Activated CD4-positive, alpha-beta T cell treated with anti-CD3 and anti-CD28 coated beads, Interleukin-2, amount 50 U/mL, for 4 hours (primary cell): Measurements from ENCODE around the gene XYLT1.
A peak's percentile ranks its signal among the peaks of the same experiment; 100 is the strongest.
"Not testable (repeated sequence)": the region's sequence is repeated elsewhere in the genome, so short reads cannot be mapped to it uniquely, and the experiment has no call there.

Experiments used
- DNase-seq, 2 experiments: peaks; one replicate each; pipeline ENCODE4 v3.0.0-alpha.2; 2020

The XYLT1 gene

DNA sequence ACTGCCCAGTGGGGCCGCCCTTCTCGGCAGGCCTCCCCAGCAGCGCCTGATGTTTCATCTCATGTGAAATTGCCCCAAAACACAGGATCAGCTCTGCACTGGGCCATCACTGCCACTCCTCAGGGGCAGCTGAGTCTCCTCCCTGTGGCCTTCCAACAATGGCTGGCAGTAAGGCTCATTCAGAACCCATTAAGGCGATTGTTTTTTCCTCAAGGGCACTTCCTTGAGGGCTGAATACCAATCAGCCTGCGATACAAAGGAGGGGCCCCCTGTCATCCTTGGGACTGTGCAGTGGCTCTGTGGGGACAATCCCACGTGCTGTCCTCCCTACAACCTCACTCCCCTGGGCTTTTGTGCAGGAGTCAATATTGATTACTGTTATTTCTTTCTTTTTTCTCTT is 47.5 kb downstream of the XYLT1 start:
- DNase-seq, result no peak

DNA sequence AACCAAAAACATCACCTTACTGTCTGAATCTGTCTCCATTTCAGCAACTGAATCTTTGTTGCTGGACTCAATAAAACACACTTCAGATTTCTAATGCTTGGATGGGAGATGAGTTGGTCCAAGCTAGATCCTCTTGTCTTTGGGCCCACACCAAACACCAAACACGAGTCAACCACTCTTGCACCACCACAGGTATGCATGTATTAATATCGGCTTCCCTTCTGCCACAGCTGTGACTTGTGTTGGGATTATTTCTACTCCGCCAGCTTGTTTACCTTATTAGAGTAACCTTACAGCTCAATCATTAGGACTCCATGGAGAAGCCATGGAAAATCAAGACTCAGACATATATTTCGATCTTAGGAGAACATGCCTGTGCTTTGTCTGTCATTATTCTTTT is 49.9 kb downstream of the XYLT1 start:
- DNase-seq, result no peak

DNA sequence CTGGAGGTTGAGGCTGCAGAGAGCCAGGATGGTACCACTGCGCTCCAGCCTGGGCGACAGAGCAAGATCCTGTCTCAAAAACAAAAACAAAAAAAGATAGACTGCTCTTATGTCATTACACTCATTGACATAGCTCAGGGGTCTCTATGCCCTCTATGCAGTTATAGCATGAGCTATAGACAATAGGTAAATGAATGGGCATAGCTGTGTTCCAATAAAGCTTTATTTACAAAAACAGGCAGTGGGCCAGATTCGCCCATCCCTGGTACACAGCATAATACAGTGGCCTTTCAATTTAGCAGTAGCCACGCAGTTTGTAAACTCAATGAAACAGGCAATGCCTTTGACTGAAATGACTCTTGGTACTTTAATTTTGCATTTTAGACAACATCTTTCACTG is 51.5 kb downstream of the XYLT1 start:
- no peak for DNase-seq

DNA sequence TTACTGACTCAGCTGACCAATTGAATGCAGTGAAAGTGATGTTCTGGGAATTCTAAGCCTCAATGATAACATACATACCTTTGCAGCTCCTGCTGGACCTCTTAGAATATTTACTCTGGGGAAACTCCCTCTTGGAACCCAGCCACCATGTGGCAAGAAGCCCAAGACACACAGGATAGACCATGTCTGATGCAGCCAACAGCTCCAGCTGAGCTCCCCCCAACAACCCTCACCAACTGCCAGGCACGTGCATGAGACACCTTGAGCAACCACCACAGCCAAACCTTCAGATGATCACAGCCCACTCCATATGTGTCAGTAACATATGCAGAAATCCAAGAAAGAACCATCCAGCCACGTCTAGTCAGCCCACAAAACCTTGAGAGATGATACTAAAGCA is 53.0 kb downstream of the XYLT1 start:
- DNase-seq, result no peak

DNA sequence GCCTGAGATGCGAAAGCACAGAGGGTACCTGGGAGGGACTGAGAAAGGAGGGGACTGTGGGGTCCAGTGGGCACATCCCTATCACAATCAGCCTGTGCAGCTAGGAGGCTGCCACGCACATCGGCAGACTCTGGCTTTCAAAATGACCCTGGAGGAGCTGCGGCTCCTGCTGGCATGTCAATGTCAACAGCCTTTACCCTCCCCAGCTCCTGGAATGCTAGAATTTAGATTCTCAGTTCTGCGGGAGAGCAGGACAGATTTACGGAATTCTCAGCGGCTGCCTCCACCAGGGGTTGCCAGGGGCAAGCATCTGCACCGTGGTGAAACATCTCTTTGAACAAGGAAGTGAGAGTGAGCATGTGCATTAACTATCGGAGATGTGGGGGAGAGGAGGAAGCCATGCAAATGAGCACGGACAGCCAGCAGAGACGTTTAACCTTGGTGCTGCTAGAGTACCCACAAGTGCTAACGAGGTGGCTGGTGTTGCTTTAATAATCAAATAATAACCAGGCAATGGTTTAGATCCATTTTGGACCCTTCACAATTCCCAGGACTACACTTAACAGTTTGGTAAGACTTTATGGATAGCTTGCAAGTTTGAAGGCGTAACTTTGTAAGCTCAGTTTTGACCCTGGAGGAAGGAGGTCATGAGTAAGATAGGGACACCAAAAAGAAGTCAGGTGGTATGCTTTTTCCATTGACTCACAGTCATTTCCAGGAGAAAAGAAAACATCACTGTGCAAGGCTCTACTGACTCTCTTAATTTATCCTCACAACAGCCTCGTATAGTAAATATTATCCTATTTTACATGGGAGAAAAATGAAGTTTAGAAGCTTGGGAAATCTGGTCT is 54.1 kb downstream of the XYLT1 start:
- peak; percentile 19 to 23 for DNase-seq

DNA sequence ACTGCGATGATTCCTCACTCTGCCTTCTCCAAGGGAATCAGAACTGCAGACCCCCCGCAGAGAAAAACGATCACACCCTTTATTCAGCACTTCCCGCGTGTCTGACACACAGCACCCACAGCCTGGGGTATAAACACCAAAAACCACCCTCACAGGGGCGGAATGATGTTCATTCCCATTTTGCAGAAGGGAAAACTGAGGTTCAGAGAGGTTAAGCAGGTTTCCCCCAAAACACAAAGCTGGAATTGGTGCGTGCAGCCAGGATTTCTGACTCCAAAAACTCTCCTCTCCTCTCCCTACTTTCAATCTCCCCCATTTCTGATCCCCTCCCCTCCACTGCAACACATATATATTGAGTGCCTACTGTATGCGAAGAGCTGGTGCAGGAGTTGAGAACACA is 55.8 kb downstream of the XYLT1 start:
- DNase-seq, result no peak

DNA sequence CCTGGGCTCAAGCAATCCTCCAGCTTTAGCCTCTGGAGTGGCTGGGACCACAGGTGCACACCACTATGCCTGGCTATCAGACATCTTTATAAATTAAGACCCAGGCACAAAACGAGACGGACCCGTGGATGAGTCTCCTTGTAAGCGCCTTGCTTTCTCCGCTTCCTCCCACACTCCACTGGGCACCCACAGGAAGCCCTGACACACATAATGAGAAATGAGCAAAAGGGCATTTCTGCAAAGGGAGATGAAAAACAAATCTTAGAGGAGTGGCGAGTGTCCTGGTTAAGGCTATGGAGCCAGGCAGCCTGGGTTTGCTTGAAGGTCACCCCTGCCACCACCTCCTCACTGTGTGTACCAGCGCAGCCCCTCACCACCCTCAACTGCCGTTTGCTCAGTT is 56.3 kb downstream of the XYLT1 start:
- peak; percentile 6 to 8 for DNase-seq

DNA sequence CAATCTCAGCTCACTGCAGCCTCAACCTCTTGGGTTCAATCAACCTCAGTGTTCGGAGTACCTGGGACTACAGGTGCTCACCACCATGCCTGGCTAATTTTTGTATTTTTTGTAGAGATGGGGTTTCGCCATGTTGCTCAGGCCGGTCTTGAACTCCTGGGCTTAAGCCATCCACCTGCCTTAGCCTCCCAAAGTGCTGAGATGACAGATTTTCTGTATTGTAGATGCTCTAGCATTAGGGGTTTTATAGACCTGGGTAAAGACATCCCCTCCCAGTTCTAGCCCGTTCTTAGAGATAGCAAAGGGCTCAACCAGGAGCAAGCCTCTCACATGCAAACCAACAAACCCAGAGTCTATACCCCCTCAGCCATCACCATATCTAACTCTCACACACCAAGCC is 57.3 kb downstream of the XYLT1 start:
- DNase-seq, result no peak

DNA sequence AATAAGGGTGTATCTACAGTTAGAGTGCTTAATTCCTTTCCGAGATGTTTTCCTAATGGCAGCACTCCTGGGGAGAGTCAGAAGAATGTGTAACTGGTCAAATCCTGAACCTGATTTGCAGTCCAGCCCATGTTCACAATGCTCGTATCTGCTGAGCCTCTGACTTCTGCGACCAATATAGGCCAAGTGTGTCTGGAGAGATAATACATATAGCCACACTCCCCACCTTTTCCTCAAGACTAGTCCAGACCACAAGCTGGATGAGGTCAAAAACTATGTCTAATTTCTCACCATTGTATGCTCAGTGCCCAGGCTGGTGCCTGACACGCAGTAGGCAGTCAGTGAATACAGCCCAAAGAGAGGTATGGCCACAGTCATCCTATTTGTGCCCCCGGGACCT is 58.0 kb downstream of the XYLT1 start:
- DNase-seq, result no peak

DNA sequence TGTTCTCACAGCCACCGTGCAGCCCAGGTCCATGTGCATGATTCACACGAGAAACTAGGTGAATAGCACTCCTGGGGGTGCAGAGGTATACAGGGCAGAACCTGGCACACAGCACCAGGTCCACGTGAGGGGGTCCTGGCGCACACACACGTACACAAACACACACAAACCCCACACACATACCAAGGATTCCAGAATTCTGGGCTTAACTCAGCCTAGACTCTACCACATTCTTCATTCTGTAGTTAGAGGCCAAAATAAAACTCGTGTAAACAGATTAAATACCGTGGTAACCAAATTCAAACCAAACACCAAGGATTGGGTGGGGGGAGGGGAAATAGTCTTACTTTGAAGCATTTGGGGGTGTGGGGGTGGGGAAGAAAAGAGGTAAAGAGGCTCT is 58.5 kb downstream of the XYLT1 start:
- DNase-seq, result no peak

DNA sequence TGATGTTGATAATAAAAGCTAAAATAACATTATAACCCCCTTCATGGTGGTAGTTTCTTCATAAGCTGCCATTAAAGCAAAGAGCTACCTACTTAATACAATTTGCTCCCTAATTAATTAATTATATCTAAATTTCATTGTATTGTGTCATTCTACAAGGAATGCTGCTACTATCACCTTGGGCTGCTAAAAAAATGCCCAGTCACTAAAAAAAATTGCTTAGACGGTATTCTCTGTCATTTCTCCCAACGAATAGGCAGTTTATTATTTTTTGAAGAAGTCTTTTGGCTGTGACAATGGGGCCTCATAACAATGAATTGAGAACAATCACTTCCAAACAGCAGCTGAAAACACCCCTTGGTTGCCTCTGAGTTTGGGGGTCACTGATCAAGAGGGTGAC is 59.5 kb downstream of the XYLT1 start:
- DNase-seq, result no peak

DNA sequence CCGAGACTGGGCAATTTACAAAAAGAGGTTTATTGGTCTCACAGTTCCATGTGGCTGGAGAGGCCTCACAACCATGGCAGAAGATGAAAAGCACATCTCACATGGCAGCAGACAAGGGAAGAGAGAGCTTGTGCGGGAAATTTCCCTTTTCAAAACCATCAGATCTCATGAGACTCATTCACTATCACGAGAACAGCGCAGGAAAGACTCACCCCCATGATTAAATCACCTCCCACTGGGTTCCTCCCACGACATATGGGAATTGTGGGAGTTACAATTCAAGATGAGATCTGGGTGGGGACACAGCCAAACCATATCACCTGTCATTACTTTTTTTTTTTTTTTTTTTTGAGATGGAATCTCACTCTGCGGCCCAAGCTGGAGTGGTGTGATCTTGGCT is 60.4 kb downstream of the XYLT1 start:
- DNase-seq, result not testable (repeated sequence)

DNA sequence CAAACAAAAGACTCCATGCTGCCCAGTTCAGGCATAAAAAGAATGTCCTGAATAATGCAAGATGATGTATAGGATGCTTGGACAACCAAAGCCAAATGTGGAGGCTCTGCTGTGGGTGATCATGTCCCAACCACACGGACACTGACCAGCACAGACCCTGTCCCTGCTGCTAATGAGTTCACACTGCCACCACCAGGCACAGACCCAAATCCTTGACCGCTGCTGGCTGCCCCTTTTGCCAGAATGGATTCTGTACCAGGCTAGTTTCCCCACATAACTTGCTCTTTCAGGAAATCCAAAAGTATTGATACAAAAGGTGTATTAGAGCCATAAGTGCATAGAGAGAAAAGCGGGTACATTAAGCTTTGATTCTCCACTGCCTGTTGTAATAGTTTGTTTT is 60.9 kb downstream of the XYLT1 start:
- no peak for DNase-seq

DNA sequence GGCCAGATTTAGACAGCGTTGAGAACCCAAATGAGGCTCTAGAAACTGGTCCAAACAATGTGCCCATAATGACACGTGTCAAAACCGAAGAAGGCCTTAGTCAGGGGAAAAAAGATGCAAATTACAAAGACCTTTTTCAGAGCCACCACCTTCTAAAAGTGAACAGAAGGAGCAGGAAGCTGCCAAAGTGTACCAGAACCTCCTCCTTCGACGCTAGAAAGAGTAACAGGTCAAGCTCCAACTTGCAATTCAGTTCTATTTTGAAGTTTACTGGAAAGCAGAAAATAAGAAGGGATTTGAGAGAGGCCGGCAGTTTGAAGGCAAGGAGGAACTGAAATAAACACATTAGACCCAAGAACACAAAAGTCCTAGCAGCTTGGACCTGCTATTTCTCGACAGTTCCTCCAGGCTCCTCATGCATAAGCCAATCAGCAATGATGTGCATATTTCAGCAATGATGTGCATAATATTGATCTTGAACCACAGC is 61.8 kb downstream of the XYLT1 start:
- no peak for DNase-seq

DNA sequence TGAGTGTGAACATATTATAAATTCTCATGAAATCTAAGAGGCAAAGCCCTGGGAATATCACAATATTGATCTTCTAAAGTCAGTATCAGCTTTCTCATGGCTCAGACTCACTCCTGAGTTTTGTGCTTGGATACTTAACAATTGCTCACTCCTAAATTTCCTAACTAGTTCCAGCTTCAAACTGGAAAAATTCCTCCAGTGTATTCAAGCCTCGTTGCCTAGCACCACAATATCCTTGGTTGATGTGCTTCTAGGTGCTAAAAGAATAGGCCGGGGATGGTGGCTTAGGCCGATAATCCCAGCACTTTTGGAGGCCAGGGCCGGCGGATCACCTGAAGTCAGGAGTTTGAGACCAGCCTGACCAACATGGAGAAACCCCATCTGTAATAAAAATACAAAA is 62.5 kb downstream of the XYLT1 start:
- no peak for DNase-seq

DNA sequence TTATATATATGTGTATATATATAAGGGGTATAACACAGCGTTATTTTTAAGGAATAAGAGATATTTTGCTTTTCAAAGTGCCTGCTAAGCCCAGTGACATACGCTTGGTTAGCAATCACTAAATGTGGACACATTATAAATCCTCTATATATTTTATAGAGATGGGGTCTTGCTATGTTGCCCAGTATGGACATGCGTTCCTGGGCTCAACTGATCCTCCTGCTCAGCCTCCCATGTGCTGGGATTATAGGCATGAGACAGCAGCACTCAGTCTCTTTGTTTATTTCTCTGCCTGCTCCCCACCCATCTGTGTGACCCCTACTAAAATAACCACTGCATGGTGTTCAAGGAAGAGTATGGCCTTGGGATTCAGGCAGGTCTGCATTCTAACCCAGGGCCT is 63.4 kb downstream of the XYLT1 start:
- DNase-seq, result no peak

DNA sequence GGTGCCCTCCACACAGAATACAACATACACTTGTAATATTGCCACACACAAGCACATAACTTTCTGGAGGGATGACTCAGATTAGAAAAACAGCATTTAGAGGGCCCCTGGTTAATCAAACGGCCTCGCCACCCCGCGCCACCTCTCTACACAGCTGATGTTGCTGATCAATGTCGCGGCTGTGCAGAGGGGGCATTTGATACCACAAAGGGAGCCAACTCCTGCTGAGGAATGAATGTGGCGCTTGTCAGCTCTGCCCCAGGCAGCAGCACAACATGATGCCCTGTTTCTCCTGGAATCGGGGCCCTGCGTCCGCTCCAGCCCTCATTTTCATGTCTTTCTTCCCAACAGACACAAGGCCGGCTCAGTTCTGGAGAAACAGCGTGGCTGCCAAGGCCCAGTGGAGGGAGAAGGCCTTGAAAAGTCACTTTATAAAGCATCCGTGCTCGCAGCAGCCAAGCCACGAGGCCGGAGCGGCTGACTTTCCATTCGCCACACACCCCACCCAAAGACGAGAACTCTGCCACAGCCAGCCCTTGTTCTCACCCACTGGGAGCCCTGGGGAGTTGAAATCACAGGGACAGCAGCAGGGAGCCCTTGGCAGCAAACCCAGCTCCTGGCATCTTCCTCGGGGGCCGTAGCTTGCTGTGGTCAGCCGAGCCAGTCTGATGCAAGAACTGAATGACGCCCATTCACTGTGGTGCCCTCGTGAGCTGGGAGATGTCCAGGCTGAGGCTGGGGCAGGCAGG is 65.6 kb downstream of the XYLT1 start:
- DNase-seq, result no peak

DNA sequence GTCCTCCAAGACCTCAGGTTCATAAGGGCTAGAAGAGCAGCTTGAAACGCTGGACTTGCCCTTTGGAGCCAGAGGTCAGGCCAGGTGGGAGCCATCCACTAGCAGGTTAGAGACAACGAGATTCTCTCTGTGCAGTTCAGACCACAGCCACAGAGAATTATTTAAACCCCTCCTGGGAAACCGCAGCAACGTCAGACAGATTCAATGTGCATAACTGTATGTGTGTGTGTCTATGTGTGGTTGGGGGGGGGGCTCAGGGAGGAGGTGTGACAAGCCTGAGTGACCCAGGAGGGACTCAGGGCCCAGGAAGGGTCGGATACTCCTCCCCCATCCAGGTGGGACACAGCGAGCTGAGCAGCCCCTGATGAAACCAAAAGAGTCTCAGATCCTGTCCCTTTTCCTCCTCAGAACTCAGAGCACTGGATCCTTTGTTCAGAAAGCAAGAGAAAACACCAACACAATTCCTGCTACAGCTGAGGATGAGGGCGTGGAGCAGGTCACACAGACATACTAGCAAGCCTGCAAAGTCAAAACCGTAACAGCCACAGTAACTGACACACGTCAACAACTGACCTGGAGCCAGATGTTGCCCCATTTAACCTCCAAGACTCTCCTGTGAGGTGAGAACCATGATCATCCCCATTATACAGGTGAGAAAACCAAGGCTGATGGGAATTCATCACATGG is 66.8 kb downstream of the XYLT1 start:
- DNase-seq, result no peak

DNA sequence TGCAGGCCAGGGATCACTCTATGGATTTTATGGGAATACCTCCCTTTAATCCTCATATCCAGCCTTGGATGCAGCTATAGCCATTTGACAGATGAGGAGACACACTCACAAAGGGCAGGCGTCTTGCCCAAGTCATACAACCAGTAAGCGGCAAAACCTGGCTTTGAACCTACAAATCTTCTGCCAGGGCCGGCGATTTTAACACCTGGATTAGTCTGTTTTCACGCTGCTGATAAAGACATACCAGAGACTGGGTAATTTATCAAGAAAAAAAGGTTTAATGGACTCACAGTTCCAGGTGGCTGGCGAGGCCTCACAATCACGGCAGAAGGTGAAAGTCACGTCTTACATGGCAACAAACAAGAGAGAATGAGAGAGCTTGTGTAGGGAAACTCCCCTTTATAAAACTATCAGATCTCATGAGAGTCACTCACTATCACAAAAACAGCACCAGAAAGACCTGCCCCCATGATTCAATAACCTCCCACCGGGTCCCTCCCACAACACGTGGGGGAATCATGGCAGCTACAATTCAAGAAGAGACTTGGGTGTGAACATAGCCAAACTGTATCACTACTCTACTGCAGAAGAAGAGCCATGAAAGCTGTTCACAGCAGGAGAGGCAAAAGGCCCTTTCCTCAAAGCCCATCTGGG is 67.5 kb downstream of the XYLT1 start:
- DNase-seq, result no peak

DNA sequence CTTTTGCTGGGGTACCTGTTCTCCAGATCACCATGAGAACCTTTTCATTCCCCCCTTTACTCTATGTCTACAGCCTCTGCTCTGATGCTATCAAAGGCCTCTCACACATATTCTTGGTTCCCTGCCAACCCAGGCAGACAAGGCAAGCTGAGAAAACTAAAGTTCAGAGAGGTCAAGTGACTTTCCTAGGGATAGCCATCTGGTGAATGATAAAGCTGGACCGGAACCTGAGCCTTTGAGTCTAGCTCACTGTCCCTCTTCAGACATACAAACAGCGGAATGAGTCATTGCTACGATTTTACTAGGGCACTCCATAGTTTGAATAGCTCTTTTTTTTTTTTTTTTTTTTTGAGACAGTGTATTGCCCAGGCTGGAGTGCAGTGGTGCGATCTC is 73.3 kb downstream of the XYLT1 start:
- DNase-seq, result no peak

DNA sequence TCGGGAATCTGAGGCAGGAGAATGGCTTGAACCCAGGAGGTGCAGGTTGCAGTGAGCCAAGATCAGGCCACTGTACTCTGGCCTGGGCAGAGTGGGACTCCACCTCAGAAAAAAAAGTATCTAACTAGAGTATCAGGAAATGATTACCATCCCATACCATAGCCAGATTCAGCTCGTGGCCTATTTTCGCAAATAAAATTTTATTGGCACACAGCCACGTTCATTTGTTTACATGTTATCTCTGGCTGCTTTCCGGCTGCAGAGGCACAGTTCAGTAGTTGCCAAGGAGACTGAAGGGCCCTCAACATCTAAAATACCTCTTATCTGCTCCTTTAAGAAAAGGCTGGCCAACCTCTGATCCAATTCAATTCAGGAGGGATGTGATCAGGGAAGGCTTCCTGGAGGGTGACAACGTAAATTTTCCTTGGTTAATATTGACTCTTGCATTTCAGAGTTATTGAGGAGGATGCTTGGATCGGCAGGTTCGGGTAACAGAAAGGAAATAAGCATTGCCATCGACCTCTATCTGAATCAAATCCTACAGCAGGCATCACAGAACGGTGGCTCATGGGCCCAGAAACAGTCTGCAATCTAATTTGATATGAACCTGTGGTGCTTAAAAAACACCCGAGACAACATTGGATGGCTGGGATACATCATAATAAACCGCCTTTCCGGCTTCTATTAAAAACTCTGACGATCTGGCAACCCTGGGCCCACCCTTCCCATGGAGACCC is 73.8 kb downstream of the XYLT1 start:
- no peak for DNase-seq

DNA sequence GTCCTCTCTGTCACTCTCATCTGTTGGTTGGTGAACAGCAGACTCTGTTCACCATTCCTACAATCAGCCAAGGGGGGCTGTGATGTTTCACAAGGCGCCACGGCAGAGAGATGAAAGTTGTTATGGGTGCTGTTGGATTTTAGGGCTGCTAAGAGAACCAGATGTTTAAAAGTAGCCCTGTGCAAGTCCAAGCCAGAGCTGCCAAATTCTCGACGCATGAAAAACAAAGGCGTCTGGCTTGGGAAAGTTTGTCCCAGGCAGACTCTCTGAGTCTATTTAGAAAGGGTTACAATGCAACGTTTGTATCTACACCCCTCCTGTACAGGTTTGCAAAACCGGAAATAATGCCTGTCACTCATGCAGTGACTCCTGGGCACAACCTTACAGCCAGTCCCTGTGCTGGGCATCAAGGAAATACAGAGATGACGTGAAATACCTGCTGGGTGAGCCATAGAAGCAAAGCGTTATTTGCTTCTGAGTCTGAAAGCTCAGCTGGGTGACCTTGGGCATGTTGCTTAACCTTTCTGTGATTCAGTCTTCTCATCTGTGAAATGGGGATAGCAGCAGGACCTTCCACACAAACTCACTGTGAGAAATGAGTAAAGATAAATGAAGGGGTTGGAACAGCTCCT is 74.8 kb downstream of the XYLT1 start:
- DNase-seq, result no peak
